ENCODE results near the gene NBEAL2.

The NBEAL2 gene

DNA sequence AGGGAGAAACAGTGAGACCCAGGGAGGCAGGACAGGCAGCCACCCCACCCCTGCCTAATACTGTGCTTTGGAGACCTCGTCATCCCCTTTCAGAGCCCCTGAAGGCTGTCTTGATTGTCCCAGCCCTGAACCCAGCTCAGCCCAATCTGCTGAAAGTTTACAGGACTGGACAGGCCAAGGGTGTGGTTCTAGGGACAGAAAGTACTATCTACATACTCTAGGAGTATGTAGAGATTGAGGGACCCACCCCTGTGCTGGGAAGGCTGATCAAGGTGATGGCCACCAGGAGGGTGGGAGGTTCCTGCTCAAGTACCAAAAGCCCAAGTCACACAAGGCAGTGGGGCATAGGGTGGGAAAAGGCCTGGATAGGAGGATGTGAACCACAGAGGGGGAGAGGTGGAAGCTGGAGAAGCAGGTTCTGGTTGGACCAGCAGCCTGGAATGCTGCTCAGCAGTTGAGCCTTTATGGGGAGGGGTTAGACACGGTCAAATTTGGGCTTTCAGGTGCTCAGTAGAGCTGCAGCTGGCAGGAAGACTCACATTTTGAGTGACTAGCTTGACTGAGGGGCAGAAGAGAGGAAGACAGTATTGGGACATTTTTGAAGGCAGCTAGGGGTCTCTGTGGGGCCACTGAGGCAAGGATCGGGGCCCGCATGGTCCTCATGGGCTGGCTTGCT is 6.7 kb downstream of the NBEAL2 start:
- H3K4me3 Mint-ChIP-seq = peak overlapping the region; percentile 57 to 82
- no peaks in the 10 kb centered on the region for H3K9me3 Mint-ChIP-seq
- no peaks in the 10 kb centered on the region for H3K27me3 Mint-ChIP-seq
- DNase-seq = no peak
- H3K27ac Mint-ChIP-seq = peak overlapping the region; percentile 55 to 76
- no peak for ATAC-seq
- peaks cover 88% of the 10 kb centered on the region for H3K4me1 Mint-ChIP-seq

- no peak for DNase-seq
- H3K27ac Mint-ChIP-seq = peak overlapping the region; percentile 76 to 89
- H3K27me3 Mint-ChIP-seq = no peaks in the 10 kb centered on the region
- H3K4me1 Mint-ChIP-seq = peaks cover 81% of the 10 kb centered on the region
- no peaks in the 10 kb centered on the region for H3K9me3 Mint-ChIP-seq
- peak overlapping the region; percentile 82 for H3K4me3 Mint-ChIP-seq
- ATAC-seq = no peak
Observed at GRCh38 chr3:46986782-46987310, 7.4 kb downstream of the NBEAL2 start.

GRCh38 chr3:46987319-46987742 is 7.9 kb downstream of the NBEAL2 start:
- no peak for DNase-seq
- H3K27me3 Mint-ChIP-seq = no peaks in the 10 kb centered on the region
- H3K9me3 Mint-ChIP-seq = no peaks in the 10 kb centered on the region
- H3K4me1 Mint-ChIP-seq = peaks cover 77% of the 10 kb centered on the region
- H3K4me3 Mint-ChIP-seq = peak overlapping the region; percentile 82
- ATAC-seq = peak; percentile 18
- peak overlapping the region; percentile 79 to 89 for H3K27ac Mint-ChIP-seq

DNA sequence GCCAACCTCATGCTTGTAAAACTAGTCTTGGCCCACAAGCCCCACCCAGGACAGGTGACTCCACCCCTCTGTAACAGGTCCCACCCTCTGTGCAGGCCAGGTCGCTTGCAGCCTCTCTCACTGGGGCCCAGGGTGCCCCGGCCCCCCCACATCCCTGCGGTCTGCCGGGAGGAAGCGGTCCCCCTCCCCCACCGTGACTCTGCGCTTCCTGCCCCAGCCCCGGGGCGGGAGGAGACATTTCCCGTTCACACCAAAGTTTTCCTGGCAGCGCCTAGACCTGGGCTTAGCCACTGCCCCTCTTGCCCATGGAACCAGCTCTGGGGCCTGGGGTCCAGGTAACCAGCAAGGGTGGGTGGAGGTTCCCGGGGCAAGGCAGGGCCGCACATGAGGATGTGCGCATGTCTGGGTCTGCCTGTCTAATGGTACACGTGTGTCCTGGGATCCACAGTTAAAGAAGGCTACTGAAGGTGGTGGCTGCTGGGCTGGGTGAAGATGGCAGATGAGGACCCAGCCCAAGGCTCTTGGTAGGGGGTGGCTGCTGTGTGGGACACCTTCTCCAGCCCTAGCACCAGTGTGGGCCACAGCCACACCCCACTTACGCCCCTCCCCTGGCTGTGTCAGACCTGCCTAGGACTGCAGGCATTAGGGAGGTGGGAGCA is 8.4 kb downstream of the NBEAL2 start:
- Mint-ChIP-seq H3K9me3 (no peaks in the 10 kb centered on the region), H3K4me3 (peak overlapping the region; percentile 82), H3K27me3 (no peaks in the 10 kb centered on the region)

GRCh38 chr3:46988616-46989015 is 9.2 kb downstream of the NBEAL2 start:
- ATAC-seq (no peak), DNase-seq (no peak)
- H3K27me3 Mint-ChIP-seq = no peaks in the 10 kb centered on the region
- H3K4me3 Mint-ChIP-seq = peak overlapping the region; percentile 41 to 49
- peaks cover 68% of the 10 kb centered on the region for H3K4me1 Mint-ChIP-seq
- H3K27ac Mint-ChIP-seq = peak overlapping the region; percentile 50 to 91
- no peaks in the 10 kb centered on the region for H3K9me3 Mint-ChIP-seq

More for the DNA sequence above, 8.4 kb downstream of the NBEAL2 start:
- DNase-seq (peak; percentile 65 to 87), ATAC-seq (peak; percentile 97)
- peaks cover 72% of the 10 kb centered on the region for H3K4me1 Mint-ChIP-seq
- peak overlapping the region in 1 of 2 donors; percentile 91 for H3K27ac Mint-ChIP-seq

DNA sequence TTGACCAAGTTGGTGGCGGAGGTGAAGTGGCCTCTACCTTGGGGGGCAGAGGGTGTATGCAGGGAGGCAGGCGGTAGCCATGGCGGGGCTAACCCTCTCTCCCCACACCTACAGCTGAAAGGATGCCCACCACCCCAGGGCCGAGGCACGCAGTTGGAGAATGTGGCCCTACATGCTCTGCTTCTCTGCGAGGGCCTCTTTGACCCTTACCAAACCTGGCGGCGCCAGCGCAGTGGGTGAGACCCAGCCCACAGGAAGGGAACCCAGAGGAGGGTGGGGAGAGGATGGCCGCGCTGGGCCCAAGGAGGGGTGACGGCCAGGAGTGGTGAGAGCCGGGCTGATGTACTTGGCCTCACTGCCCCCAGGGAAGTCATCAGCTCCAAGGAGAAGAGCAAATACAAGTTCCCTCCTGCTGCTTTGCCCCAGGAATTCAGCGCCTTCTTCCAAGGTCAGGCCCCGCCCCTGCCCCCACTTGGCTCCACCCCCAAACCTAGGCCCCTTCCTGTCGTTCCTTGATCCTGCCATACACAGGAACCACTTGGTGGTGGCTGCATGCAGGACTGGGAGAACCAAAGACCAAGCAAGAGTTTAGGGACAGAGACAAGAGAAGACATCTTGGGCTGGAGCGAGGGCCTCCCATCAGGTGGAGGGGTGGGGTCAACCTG is 9.8 kb downstream of the NBEAL2 start:
- no peak for DNase-seq
- Mint-ChIP-seq H3K4me3 (peak overlapping the region; percentile 41 to 49), H3K27ac (no peak overlapping the region), H3K27me3 (no peaks in the 10 kb centered on the region), H3K9me3 (no peaks in the 10 kb centered on the region), H3K4me1 (peaks cover 65% of the 10 kb centered on the region)
- ATAC-seq = no peak

GRCh38 chr3:46990573-46991374 is 11.3 kb downstream of the NBEAL2 start:
- Mint-ChIP-seq H3K4me1 (peaks cover 50% of the 10 kb centered on the region), H3K9me3 (no peaks in the 10 kb centered on the region), H3K27me3 (no peaks in the 10 kb centered on the region), H3K27ac (peak overlapping the region in 1 of 2 donors; percentile 55), H3K4me3 (no peak overlapping the region)
- DNase-seq (no peak), ATAC-seq (no peak)

GRCh38 chr3:46991406-46992165 is 12.1 kb downstream of the NBEAL2 start:
- DNase-seq = no peak
- H3K9me3 Mint-ChIP-seq = no peaks in the 10 kb centered on the region
- ATAC-seq = no peak
- H3K27me3 Mint-ChIP-seq = no peaks in the 10 kb centered on the region
- H3K4me3 Mint-ChIP-seq = no peak overlapping the region
- H3K4me1 Mint-ChIP-seq = peaks cover 45% of the 10 kb centered on the region
- H3K27ac Mint-ChIP-seq = no peak overlapping the region

DNA sequence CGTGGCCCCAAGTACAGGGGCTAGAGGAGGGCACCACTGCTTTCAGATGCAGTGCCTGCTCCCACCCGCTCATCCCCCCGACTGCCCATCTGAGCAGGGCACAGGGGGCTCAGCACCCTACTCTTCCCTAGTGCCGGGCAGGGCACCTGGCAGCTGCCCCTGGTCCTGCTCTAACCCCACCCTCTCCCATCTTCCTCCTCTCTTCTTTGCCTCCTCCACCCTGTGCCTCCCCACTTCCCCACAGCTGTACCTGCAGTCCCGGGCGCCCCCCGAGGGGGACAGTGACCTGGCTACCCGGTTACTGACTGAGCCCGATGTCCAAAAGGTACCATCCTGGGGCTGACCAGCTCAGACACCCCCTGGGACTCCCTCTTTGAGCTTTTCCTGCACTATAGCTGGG is 12.8 kb downstream of the NBEAL2 start:
- no peak for DNase-seq
- Mint-ChIP-seq H3K4me3 (no peak overlapping the region), H3K9me3 (no peaks in the 10 kb centered on the region), H3K27me3 (no peaks in the 10 kb centered on the region), H3K27ac (peak overlapping the region in 1 of 2 donors; percentile 20), H3K4me1 (peaks cover 45% of the 10 kb centered on the region)
- no peak for ATAC-seq

- Mint-ChIP-seq H3K27me3 (no peaks in the 10 kb centered on the region), H3K4me1 (peaks cover 45% of the 10 kb centered on the region), H3K4me3 (no peak overlapping the region), H3K9me3 (no peaks in the 10 kb centered on the region), H3K27ac (peak overlapping the region in 1 of 2 donors; percentile 46)
- no peak for ATAC-seq
- no peak for DNase-seq
Observed at GRCh38 chr3:46993292-46993691, 13.8 kb downstream of the NBEAL2 start.

DNA sequence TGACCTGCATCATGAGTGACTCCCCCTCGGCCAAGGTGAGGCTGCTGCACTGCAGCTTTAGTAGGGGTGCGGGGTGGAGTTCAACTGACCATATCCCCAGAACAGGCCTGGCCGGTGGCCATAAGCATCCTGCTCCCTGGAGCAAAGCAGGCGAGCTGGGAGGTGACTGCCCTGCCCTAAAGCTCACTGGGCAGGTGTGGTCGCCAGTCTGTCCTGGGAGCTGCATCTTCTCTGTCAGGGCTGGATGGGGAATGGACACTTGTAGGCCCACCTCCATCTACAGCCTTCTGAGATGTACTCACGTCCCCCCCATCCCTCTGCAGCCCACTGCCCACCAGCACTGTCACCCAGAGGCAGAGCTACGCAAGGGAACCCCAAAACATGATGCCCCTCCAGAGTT is 14.5 kb downstream of the NBEAL2 start:
- Mint-ChIP-seq H3K27me3 (no peaks in the 10 kb centered on the region), H3K4me3 (no peak overlapping the region), H3K27ac (no peak overlapping the region), H3K4me1 (peaks cover 42% of the 10 kb centered on the region), H3K9me3 (no peaks in the 10 kb centered on the region)
- DNase-seq (no peak), ATAC-seq (no peak)

DNA sequence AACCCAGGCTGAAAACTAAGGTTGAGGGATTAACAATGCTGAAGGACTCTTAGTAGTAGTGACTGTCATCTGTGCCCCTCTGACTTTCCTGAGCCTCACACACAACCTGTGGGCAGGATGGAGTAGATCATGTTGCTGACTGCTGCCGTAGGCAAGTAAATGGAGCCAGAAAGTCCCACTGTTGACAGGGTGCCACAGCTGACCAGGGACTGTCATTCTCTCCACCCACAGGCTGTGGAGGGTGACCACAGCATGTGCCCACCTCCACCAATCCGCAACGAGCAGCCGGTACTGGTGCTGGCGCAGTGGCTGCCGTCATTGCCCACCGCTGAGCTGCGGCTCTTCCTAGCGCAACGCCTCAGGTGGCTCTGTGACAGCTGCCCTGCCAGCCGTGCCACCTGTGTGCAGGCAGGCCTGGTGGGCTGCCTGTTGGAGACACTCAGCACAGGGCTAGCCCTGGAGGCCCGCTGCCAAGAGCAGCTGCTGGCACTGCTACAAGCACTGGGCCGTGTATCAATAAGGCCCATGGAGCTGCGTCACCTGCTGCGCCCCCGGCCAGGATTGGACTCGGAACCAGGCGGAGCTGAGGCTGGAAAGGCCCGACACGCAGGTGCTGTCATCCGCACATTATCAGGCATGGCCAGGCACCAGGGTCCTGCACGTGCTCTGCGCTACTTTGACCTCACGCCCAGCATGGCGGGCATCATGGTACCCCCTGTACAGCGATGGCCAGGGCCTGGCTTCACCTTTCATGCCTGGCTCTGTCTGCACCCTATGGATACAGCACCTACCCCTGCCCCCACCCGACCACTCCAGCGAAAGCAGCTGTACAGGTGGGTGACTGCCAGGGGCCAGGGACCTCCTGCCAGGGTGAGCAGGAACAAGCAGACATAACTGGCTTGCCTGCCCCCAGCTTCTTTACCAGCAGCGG is 15.6 kb downstream of the NBEAL2 start:
- H3K27me3 Mint-ChIP-seq = no peaks in the 10 kb centered on the region
- H3K4me1 Mint-ChIP-seq = peaks cover 35% of the 10 kb centered on the region
- no peak for DNase-seq
- H3K4me3 Mint-ChIP-seq = no peak overlapping the region
- no peak for ATAC-seq
- H3K27ac Mint-ChIP-seq = no peak overlapping the region
- no peaks in the 10 kb centered on the region for H3K9me3 Mint-ChIP-seq

GRCh38 chr3:46995901-46996562 is 16.6 kb downstream of the NBEAL2 start:
- peaks cover 36% of the 10 kb centered on the region for H3K4me1 Mint-ChIP-seq
- H3K4me3 Mint-ChIP-seq = no peak overlapping the region
- DNase-seq = no peak
- H3K27me3 Mint-ChIP-seq = no peaks in the 10 kb centered on the region
- no peak overlapping the region for H3K27ac Mint-ChIP-seq
- H3K9me3 Mint-ChIP-seq = no peaks in the 10 kb centered on the region
- peak; percentile 26 for ATAC-seq
